ENCODE results near the gene SLC8A3. TPM values are rescaled to one million over a fixed set of nuclear protein-coding genes. Genes with fewer than 3 reads are reported as not detected.

Gene SLC8A3
- polyA plus RNA-seq, 1 of the 3 experiments (the other 2 are of a cell fraction): 0.26 TPM

- CTCF ChIA-PET: interaction anchor here (0.9 to 2.2 kb wide), 8 partner anchors 9 to 117 kb away, joined by 3 to 11 read pairs (median 6); partner anchors contain the start of gene SLC8A3
- Histone ChIP-seq H3K9me3 (no peaks in the 10 kb centered on the region), H3K36me3 (replicated peaks in 1 of 2; ENCODE audit: control insufficient read depth in 1 of 2, insufficient read depth in 2 of 2, low read length in 1 of 2) (peaks cover 0 to 3% of the 10 kb centered on the region in 2 experiments), H3K27ac (ENCODE audit: low read depth in 2 of 2, low read length in 1 of 2) (peak overlapping the region in 1 of 2 experiments; percentile 90; a peak in 2 of 4 replicates), H3K9me2 (no peaks in the 10 kb centered on the region), H3K4me3 (ENCODE audit: low read depth in 2 of 2, low read length in 1 of 2) (no peak overlapping the region), H3F3A (replicated peaks; ENCODE audit: insufficient read depth) (no peaks in the 10 kb centered on the region), H2AFZ (ENCODE audit: low read depth) (no peak overlapping the region), H3K4me1 (ENCODE audit: control insufficient read depth in 1 of 2, insufficient read depth in 2 of 2, low read depth in 1 of 2, low read length in 1 of 2) (peaks cover 0 to 18% of the 10 kb centered on the region in 2 experiments; a peak in 2 of 4 replicates), H3K79me2 (ENCODE audit: insufficient read depth) (no peaks in the 10 kb centered on the region), H3K9ac (no peak overlapping the region), H3K4me2 (no peak overlapping the region), H4K20me1 (ENCODE audit: insufficient read depth) (no peaks in the 10 kb centered on the region), H3K27me3 (ENCODE audit: insufficient read depth) (no peaks in the 10 kb centered on the region)
- peak; percentile 44 for DNase-seq
- POLR2A ChIA-PET: interaction anchor here (1.2 to 2.1 kb wide), 5 partner anchors 14 to 27 kb away, joined by 3 to 11 read pairs (median 4); partner anchors contain the start of gene SLC8A3
- no peak for TF ChIP-seq ZBTB33 (IDR thresholded peaks at IDR 0.05; ENCODE audit: borderline replicate concordance, low read depth)
- TF ChIP-seq NFIC (IDR thresholded peaks at IDR 0.05; ENCODE audit: borderline replicate concordance): no peak
- TF ChIP-seq RFX5 (IDR thresholded peaks at IDR 0.05; ENCODE audit: low read length): no peak
- no peak for TF ChIP-seq MAX (IDR thresholded peaks at IDR 0.05; ENCODE audit: low read depth)
- 0 out of 2 replicates have a peak, but pooled peaks have one; percentile 33 for TF ChIP-seq FOXJ3 (CRISPR knock-in tag; IDR thresholded peaks at IDR 0.05)
- 0 out of 2 replicates have a peak, but pooled peaks have one; percentile 8 for TF ChIP-seq TCF12 (IDR thresholded peaks at IDR 0.05)
- no peak for TF ChIP-seq REST (IDR thresholded peaks at IDR 0.05; ENCODE audit: low read depth, low read length)
- TF ChIP-seq FOSL2 (IDR thresholded peaks at IDR 0.05; ENCODE audit: borderline replicate concordance, low read depth): no peak
- TF ChIP-seq ELF1 (IDR thresholded peaks at IDR 0.05): no peak
- peak; percentile 50; the same call in 1 of the 2 replicates for TF ChIP-seq MXI1 (IDR thresholded peaks at IDR 0.05; ENCODE audit: low read depth, low read length)
- TF ChIP-seq FOXM1 (IDR thresholded peaks at IDR 0.05; ENCODE audit: low read depth): no peak
- TF ChIP-seq CTCF (IDR thresholded peaks at IDR 0.05): no peak
- TF ChIP-seq CHD2 (IDR thresholded peaks at IDR 0.05; ENCODE audit: low read length, partially characterized antibody): no peak
- TF ChIP-seq EP300 (IDR thresholded peaks at IDR 0.05; ENCODE audit: borderline replicate concordance in 1 of 2, low read depth in 1 of 2, low read length in 1 of 2): peak in 1 of 2 experiments; percentile 87; a peak in 2 of 4 replicates
- no peak for TF ChIP-seq SMC3 (IDR thresholded peaks at IDR 0.05; ENCODE audit: low read depth, low read length)
- TF ChIP-seq GATA2 (CRISPR knock-in tag; IDR thresholded peaks at IDR 0.05): peak; percentile 28; the same call in 1 of the 2 replicates
- TF ChIP-seq PBX3 (IDR thresholded peaks at IDR 0.05): no peak
- TF ChIP-seq RXRA (IDR thresholded peaks at IDR 0.05; ENCODE audit: borderline replicate concordance, low read depth): no peak
- TF ChIP-seq RAD21 (IDR thresholded peaks at IDR 0.05; ENCODE audit: low read length): no peak; the same call in 1 of the 2 replicates
- TF ChIP-seq USF1 (IDR thresholded peaks at IDR 0.05; ENCODE audit: borderline replicate concordance, low read depth): no peak
- TF ChIP-seq YY1 (IDR thresholded peaks at IDR 0.05; ENCODE audit: low read depth): no peak
- no peak for TF ChIP-seq NRF1 (IDR thresholded peaks at IDR 0.05; ENCODE audit: low read depth, low read length)
- WGBS (ENCODE audit: low lambda C conversion rate): 21% methylated on average over 4 of the region's 4 CpGs
Measured at GRCh38 chr14:70162358-70162757, 26.4 kb downstream of the SLC8A3 start.

All from SK-N-SH (cell line).